ENCODE measurements around the gene MRPL9.

GRCh38 chr1:151733126-151733525 lies 30.2 kb downstream of the MRPL9 start:
- TF ChIP-seq EP300 (IDR thresholded peaks at IDR 0.05; ENCODE audit: borderline replicate concordance) (no peak), REST (IDR thresholded peaks at IDR 0.05; ENCODE audit: low read depth) (no peak), TCF12 (IDR thresholded peaks at IDR 0.05; ENCODE audit: low read depth) (no peak), YY1 (IDR thresholded peaks at IDR 0.05; ENCODE audit: low read depth) (no peak), CREB1 (IDR thresholded peaks at IDR 0.05; ENCODE audit: low read depth) (no peak)
